Neural cell (in vitro differentiated cells): Measurements from ENCODE around the gene INPP1.

Experiments
- EP300 ChIP-seq: fragments of 450-650 bp; conservative IDR thresholded peaks from 2 replicates; pipeline ENCODE4 v1.6.1; 2014; ENCODE audit warnings: antibody characterized with exemption, mild to moderate bottlenecking, moderate library complexity; ENCODE audit not compliant: poor library complexity, severe bottlenecking
- EZH2 ChIP-seq: fragments of 200-600, 300-800 bp; shearing (Covaris generic), sonication (generic); IDR thresholded peaks from 2 replicates; pipeline ENCODE4 v1.6.1; 2014; ENCODE audit warnings: antibody characterized with exemption, low read length, borderline replicate concordance, mild to moderate bottlenecking; ENCODE audit not compliant: insufficient read depth, poor library complexity, severe bottlenecking
- MXI1 ChIP-seq: fragments of 450-650 bp; conservative IDR thresholded peaks from 2 replicates; pipeline ENCODE4 v1.6.1; 2014; ENCODE audit warnings: antibody characterized with exemption, mild to moderate bottlenecking; ENCODE audit not compliant: poor library complexity, severe bottlenecking
- POLR2AphosphoS5 ChIP-seq: IDR thresholded peaks from 2 replicates; pipeline ENCODE4 v1.6.1; 2012
- RAD21 ChIP-seq: fragments of 450-650 bp; conservative IDR thresholded peaks from 2 replicates; pipeline ENCODE4 v1.6.1; 2014; ENCODE audit warnings: antibody characterized with exemption, mild to moderate bottlenecking, moderate library complexity
- TAF1 ChIP-seq: IDR thresholded peaks from 2 replicates; pipeline ENCODE4 v1.6.1; 2012; ENCODE audit warnings: low read depth
- TF ChIP-seq, protein P1 (sequence below): fragments of 450-650 bp; IDR thresholded peaks from 2 replicates; pipeline ENCODE4 v1.5.1; 2014; ENCODE audit warnings: antibody characterized with exemption, mild to moderate bottlenecking, moderate library complexity; ENCODE audit not compliant: poor library complexity, severe bottlenecking
- TF ChIP-seq, protein P2 (sequence below): IDR thresholded peaks from 2 replicates; pipeline ENCODE4 v1.6.1; 2012; ENCODE audit warnings: borderline replicate concordance

DNA sequence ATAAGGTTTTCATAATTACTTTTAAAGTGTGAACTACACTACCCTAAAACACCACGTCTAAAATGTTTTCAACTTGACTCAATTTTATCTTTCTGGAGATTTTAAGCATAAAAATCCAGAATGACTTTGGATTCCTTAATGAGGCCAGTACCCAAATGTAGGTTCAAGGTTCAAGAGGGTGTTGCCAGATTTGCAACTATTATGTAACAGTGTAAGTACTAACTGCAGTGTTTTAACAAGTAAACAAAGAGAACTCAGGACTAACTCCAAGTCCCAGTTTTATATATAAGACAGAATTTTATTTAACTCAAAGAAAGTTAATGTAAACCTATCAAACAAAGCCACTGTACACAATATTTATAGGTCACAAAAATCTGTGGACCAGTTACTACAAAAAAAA is 29.5 kb upstream of the INPP1 start:
- TF ChIP-seq, protein P1, sequence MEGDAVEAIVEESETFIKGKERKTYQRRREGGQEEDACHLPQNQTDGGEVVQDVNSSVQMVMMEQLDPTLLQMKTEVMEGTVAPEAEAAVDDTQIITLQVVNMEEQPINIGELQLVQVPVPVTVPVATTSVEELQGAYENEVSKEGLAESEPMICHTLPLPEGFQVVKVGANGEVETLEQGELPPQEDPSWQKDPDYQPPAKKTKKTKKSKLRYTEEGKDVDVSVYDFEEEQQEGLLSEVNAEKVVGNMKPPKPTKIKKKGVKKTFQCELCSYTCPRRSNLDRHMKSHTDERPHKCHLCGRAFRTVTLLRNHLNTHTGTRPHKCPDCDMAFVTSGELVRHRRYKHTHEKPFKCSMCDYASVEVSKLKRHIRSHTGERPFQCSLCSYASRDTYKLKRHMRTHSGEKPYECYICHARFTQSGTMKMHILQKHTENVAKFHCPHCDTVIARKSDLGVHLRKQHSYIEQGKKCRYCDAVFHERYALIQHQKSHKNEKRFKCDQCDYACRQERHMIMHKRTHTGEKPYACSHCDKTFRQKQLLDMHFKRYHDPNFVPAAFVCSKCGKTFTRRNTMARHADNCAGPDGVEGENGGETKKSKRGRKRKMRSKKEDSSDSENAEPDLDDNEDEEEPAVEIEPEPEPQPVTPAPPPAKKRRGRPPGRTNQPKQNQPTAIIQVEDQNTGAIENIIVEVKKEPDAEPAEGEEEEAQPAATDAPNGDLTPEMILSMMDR, result no peak
- TF ChIP-seq, protein P2, sequence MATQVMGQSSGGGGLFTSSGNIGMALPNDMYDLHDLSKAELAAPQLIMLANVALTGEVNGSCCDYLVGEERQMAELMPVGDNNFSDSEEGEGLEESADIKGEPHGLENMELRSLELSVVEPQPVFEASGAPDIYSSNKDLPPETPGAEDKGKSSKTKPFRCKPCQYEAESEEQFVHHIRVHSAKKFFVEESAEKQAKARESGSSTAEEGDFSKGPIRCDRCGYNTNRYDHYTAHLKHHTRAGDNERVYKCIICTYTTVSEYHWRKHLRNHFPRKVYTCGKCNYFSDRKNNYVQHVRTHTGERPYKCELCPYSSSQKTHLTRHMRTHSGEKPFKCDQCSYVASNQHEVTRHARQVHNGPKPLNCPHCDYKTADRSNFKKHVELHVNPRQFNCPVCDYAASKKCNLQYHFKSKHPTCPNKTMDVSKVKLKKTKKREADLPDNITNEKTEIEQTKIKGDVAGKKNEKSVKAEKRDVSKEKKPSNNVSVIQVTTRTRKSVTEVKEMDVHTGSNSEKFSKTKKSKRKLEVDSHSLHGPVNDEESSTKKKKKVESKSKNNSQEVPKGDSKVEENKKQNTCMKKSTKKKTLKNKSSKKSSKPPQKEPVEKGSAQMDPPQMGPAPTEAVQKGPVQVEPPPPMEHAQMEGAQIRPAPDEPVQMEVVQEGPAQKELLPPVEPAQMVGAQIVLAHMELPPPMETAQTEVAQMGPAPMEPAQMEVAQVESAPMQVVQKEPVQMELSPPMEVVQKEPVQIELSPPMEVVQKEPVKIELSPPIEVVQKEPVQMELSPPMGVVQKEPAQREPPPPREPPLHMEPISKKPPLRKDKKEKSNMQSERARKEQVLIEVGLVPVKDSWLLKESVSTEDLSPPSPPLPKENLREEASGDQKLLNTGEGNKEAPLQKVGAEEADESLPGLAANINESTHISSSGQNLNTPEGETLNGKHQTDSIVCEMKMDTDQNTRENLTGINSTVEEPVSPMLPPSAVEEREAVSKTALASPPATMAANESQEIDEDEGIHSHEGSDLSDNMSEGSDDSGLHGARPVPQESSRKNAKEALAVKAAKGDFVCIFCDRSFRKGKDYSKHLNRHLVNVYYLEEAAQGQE, result no peak
- TF ChIP-seq POLR2AphosphoS5 (no peak), MXI1 (no peak), EZH2 (no peak), RAD21 (no peak), TAF1 (no peak), EP300 (no peak)
